GM18870 (cell line): ENCODE data around the gene HES7.
"Not testable (repeated sequence)": the region's sequence is repeated elsewhere in the genome, so short reads cannot be mapped to it uniquely, and the experiment has no call there.

ENCODE experiments used
- ATAC-seq: cut with Tn5 transposase; IDR thresholded peaks from one replicate; pipeline ENCODE4 v1.9.1; 2021; ENCODE audit warnings: moderate library complexity; ENCODE audit not compliant: unreplicated experiment

The HES7 gene

DNA sequence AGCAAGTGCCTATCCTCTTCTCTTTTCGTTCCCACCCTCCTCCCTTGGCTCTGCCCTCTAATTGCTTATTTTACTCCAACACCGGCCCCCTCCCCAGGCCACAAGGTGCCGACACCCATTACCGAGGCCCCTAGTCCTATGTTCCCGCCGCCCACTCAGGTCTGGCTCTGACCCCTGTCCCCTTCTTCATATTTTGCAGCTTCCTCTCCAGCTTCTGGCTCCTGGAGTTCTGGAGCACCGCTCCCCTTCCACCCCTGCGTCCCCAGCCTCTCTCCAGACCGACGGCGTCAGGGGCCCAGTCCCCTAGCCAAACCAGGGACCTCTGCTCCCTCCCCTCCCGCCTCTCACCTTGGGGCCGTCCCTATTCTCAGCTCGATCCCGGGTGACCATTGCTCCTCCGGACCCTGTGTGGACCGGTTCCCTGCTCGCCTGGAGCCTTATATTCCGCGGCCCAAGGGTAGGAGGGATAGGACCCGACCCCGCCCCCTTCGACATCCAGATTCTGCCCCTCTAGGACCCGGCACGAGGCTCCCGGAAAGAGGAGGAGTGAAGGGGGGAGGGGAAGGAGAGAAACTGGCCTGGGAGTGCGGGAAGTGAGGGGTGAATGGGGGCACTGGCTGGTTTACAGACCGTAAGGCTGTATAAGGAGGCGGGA lies at the start of gene HES7:
Gene HES7, minus strand, starts transcription at position 412 of the 655 bp plus-strand sequence. Its CDS starts 22 bp downstream, at position 390.
- ATAC-seq: no peak

DNA sequence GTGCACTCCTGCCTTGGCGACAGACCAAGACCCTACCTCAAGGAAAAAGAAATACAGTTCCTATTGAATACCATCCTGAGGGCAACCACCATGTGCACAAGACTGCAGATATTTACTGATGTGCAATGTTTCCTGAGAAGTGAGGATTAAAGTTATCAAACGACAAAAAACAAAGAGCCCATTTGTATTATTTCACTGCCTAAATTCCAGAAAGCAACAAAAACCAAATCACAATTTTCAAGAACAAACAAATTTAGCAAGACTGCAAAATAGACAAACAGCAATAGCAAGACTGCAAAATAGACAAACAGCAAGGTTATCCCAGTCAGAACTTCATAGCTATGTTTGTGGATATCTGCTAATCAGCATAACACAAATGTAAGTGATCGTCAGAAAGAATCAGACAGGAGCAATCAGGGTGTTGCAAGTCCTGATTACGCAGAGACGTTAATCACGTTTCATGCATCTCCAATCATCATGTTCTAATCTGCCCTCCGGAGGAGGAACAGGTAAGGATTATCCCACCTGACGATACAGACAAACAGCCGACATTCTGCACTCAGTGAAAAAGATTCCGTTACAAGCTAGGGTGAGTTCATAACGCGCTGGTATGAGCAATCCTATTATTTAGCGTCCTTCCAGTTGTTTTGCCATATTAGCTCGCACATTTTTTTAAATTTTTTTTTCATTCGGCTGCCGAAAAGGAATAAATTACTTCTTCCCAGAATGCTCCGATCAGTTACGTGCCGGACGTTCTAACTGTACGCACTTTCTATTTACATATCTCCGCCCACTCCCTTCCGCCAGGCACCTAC lies 49.4 kb upstream of the HES7 start:
- peak; percentile 77 for ATAC-seq

DNA sequence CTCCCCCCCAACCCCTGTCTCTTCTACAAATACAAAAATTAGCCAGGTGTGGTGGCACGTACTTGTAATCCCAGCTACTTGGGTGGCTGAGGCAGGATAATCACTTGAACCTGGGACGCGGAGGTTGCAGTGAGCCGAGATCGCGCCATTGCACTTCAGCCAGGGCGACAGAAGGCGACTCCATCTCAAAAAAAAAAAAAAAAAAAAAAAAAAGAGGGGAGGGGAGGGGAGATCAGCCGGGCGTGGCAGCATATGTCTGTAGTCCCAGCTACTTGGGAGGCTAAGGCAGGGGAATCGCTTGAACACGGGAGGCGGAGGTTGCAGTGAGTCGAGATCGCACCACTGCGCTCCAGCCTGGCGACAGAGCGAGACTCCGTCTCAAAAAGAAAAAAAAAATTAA lies 46.3 kb upstream of the HES7 start:
- not testable (repeated sequence) for ATAC-seq

- ATAC-seq: no peak
Observed at GRCh38 chr17:8167526-8167925, 43.6 kb upstream of the HES7 start.

- ATAC-seq: no peak
Observed at GRCh38 chr17:8166731-8167130, 42.8 kb upstream of the HES7 start.

GRCh38 chr17:8164815-8165131 lies 40.9 kb upstream of the HES7 start:
- ATAC-seq: no peak

GRCh38 chr17:8163978-8164814 lies 40.3 kb upstream of the HES7 start:
- no peak for ATAC-seq

GRCh38 chr17:8162997-8163977 lies 39.4 kb upstream of the HES7 start:
- no peak for ATAC-seq

GRCh38 chr17:8162233-8162996 lies 38.5 kb upstream of the HES7 start, which contains the start of gene VAMP2:
VAMP2 (minus strand) TSS chr17:8162948; CDS start chr17:8162879, 69 bp downstream.
- ATAC-seq: no peak

DNA sequence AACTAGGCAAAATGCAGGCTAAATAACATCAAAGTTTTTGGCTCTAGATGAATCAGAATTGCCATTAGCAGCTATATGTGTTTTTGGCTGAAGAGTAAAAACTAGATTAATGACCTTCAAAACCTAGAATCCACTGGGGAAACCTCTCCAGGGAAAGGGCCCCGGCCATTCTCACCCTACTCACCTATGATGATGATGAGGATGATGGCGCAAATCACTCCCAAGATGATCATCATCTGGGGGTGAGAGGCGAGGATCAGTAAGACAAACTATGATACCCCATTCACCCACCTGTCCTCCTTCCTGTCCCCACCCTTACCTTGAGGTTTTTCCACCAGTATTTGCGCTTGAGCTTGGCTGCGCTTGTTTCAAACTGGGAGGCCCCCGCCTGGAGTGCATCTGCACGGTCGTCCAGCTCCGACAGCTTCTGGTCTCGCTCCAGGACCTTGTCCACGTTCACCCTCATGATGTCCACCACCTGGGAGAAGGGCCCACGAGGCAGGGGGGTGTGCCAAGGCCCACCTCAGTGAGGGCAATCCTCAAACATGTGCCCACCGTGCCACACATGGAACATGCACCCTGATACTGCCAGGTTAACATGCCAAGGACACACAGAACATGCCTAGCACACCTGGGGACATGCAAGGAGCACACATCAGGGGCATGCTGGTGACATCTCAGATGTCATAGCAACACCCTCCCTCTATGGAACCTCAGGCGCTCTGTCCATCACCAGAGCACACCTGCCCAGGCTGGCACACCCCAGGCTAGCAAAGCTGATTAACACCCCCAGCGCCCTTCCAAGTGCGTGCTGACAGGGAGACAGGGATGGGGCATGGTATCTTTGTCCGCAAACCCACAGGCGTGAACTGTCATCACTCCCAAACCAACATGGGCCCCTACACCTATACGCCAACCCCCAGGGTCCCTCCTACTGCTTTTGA lies 37.7 kb upstream of the HES7 start:
- no peak for ATAC-seq

DNA sequence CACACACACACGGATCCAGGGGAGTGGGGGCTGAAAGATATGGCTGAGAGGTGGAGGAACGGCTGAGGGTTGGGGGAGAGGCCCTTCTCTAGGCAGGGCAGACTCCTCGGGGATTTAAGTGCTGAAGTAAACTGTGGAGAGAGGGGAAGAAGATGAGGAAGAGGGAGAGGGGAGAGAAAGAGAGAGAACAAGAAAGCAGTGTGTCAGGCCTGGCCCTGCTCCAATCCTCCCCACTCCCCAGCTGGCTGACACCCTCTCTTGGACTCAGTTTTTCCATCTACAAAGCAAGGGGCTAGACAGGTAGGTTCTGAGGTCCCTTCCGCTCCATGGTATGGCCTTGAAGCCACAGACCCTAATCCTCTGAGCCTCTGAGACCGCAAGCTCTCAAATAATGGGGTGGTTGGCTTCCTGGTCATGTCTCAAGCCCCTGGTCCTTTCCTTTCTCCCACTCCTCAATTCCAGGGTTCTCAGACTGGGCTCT lies 36.9 kb upstream of the HES7 start:
- no peak for ATAC-seq

DNA sequence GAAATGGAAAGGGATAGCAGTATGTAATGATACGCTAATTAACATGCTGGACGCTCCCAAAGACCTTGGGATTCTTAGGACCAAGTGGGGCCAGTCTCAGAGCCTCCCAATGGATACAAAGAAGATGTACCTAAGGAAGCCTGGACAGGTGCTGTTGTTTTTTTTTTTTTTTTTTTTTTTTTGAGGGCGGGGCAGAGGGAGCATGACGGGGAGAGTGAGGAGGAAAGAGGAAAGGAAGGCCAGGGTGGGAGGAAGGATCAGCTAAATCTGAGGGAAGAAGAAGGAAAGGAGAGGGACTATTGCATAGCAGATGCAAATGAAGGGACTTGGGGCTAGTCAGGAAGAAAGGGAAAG lies 36.3 kb upstream of the HES7 start:
- ATAC-seq: no peak

- ATAC-seq: no peak
Observed at GRCh38 chr17:8159459-8160223, 35.7 kb upstream of the HES7 start.

DNA sequence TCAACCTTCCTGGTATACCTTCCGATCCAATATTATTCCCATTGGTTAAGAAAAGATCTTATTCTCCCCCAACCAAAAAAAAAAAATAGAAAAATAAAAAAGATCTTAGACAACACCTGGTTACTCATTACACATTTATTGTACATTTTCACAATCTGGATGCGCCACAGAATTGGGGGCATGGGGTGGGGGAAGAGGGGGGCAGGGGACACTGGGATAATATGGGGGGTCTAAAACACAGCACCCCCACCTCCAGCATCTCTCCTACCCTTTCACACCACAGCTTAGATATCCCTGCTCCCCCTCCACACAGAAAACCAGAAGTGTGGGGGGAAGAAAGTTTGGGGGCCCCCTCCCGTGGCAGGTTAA lies 35.1 kb upstream of the HES7 start:
- no peak for ATAC-seq

DNA sequence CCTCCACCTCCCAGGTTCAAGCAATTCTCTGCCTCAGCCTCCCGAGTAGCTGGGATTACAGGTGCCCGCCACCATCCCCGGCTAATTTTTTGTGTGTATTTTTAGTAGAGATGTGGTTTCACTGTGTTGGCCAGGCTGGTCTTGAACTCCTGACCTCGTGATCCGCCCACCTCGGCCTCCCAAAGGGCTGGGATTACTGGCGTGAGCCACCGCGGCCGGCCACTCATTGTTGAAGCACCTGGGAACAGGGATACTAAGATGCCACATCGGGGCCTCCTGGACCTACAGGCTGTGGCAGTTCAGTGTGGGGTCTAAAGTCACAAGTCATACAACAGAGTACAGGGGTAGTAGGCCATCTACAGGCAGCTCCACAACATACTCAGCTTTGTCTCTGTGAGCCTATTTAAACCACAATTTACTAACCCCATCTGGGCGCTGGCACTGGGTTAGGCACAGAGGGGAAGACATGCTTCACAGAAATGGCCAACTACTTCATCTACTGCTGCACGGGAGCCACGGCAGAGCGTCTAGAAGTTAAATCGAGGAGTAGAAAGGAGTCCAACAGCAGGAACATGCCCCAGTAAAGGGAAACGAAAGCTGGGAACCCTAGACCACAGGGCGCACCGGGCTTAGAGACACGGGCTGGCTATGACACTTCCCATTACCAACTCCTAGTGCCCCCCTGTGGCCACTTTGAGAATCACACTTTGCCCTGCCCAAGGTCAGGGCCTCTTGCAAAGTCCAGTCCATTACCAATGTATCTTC lies 34.5 kb upstream of the HES7 start:
- ATAC-seq: no peak

DNA sequence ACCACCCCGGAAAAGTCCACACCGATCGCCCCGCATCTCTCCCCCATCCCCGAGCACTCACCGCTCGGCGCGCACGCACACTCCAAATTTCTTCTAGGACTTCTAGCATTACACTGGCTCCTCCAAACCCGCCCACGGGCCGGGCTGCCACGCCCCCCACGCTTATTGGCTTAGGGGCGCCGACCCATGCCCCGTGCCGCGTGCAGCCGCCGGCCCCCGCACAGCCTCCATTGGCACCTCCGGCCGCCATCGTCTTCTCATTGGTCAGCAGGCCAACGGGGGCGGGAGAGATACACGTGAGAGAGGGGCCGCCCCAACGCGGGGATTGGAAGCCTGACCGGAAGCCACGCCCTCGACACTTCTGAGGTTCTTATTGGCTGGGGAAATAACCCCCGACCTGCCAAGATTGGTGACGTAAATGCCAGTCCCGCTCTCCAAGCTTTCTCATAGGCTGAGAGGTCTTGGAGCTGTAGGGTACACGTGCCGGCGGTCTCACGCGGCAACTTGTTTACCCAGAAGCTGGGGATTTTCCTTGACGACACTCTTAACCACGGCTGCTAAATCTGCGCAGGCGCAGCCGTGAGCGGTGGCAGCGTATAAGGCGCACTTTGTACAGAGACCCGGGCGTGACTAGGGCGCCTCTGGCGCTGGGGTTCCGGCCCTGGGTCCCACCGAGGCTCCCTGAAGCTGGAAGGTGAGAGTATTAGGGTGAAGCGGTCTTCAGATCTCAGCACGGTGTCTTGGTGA lies 32.5 kb upstream of the HES7 start:
- ATAC-seq: peak; percentile 82

DNA sequence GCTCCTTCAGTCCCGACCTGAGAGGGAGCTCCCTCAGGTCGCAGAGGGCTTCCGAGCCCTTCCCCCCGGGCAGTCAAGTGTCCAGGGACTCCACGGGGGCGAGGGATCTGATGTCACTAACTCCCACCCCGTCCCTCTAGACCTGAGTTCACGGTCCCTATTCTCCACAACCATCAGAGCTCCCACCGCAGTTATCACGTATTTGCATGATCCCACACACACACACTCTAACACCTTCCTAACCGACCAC lies 32.0 kb upstream of the HES7 start:
- no peak for ATAC-seq
